ACC112 (cell line): Measurements from ENCODE around the gene DRC3.
A peak's percentile ranks its signal among the peaks of the same experiment; 100 is the strongest.

Experiments
- H2AFZ ChIP-seq: fragments of 200-600 bp; sonication (generic); one replicate; pipeline ENCODE4 v1.6.0; 2017; ENCODE audit warnings: antibody characterized with exemption, low read length; ENCODE audit not compliant: unreplicated experiment
- H3K27ac ChIP-seq: fragments of 200-600 bp; sonication (generic); 2 replicates; pipeline ENCODE4 v1.5.1; 2014; ENCODE audit warnings: low read depth, mild to moderate bottlenecking, antibody characterized with exemption, low read length, moderate library complexity
- H3K27me3 ChIP-seq: fragments of 200-600 bp; sonication (generic); 2 replicates; pipeline ENCODE4 v1.6.1; 2014; ENCODE audit warnings: mild to moderate bottlenecking, antibody characterized with exemption, low read length, moderate library complexity, mixed read lengths; ENCODE audit not compliant: insufficient read depth
- H3K36me3 ChIP-seq: fragments of 200-600 bp; sonication (generic); 2 replicates; pipeline ENCODE4 v1.6.1; 2016; ENCODE audit warnings: mild to moderate bottlenecking, antibody characterized with exemption, low read length, moderate library complexity, mixed read lengths; ENCODE audit not compliant: insufficient read depth
- H3K4me1 ChIP-seq: fragments of 200-600 bp; sonication (generic); one replicate; pipeline ENCODE4 v1.6.1; 2016; ENCODE audit warnings: low read length, mixed read lengths; ENCODE audit not compliant: insufficient read depth, unreplicated experiment, control insufficient read depth
- H3K4me3 ChIP-seq: fragments of 200-600 bp; sonication (generic); 2 replicates; pipeline ENCODE4 v1.5.1; 2014; ENCODE audit warnings: mild to moderate bottlenecking, low read depth, low read length
- H3K79me2 ChIP-seq: fragments of 200-600 bp; sonication (generic); one replicate; pipeline ENCODE4 v1.6.0; 2016; ENCODE audit warnings: low read length; ENCODE audit not compliant: control insufficient read depth, unreplicated experiment, insufficient read depth

DRC3 gene

GRCh38 chr17:17966399-17966798, 6.3 kb upstream of the DRC3 start:
- Histone ChIP-seq H3K79me2 (peaks cover 78% of the 10 kb centered on the region), H3K4me3 (no peak overlapping the region), H2AFZ (no peak overlapping the region), H3K27me3 (no peaks in the 10 kb centered on the region), H3K27ac (no peak overlapping the region), H3K4me1 (peaks cover 16% of the 10 kb centered on the region), H3K36me3 (no peaks in the 10 kb centered on the region)

GRCh38 chr17:17970699-17971430, 1.8 kb upstream of the DRC3 start:
- Histone ChIP-seq H3K4me3 (peak overlapping the region; percentile 81), H3K79me2 (peaks cover 54% of the 10 kb centered on the region), H2AFZ (no peak overlapping the region), H3K27ac (no peak overlapping the region), H3K36me3 (no peaks in the 10 kb centered on the region), H3K27me3 (no peaks in the 10 kb centered on the region), H3K4me1 (peaks cover 16% of the 10 kb centered on the region)

GRCh38 chr17:17971431-17972125, 1.1 kb upstream of the DRC3 start:
- Histone ChIP-seq H3K4me3 (peak overlapping the region; percentile 81), H2AFZ (no peak overlapping the region), H3K36me3 (no peaks in the 10 kb centered on the region), H3K27me3 (no peaks in the 10 kb centered on the region), H3K27ac (peak overlapping the region; percentile 44; the same call in 1 of the 2 replicates), H3K79me2 (peaks cover 47% of the 10 kb centered on the region), H3K4me1 (peaks cover 16% of the 10 kb centered on the region)

GRCh38 chr17:17972952-17973254, 241 bp downstream of the DRC3 start:
- peak overlapping the region; percentile 57 for H3K27ac ChIP-seq
- peak overlapping the region; percentile 79 for H3K4me3 ChIP-seq
- H3K4me1 ChIP-seq = peaks cover 12% of the 10 kb centered on the region
- H2AFZ ChIP-seq = no peak overlapping the region
- H3K27me3 ChIP-seq = no peaks in the 10 kb centered on the region
- H3K79me2 ChIP-seq = peaks cover 38% of the 10 kb centered on the region
- H3K36me3 ChIP-seq = no peaks in the 10 kb centered on the region

GRCh38 chr17:17975436-17975835, 2.8 kb downstream of the DRC3 start:
- peaks cover 10% of the 10 kb centered on the region for H3K4me1 ChIP-seq
- peaks cover 15% of the 10 kb centered on the region for H3K79me2 ChIP-seq
- no peak overlapping the region for H3K27ac ChIP-seq
- H3K36me3 ChIP-seq = no peaks in the 10 kb centered on the region
- no peak overlapping the region for H3K4me3 ChIP-seq
- H2AFZ ChIP-seq = no peak overlapping the region
- H3K27me3 ChIP-seq = no peaks in the 10 kb centered on the region

GRCh38 chr17:17976931-17977570, 4.4 kb downstream of the DRC3 start:
- H3K27me3 ChIP-seq = no peaks in the 10 kb centered on the region
- no peaks in the 10 kb centered on the region for H3K36me3 ChIP-seq
- H3K79me2 ChIP-seq = no peaks in the 10 kb centered on the region
- no peak overlapping the region for H3K27ac ChIP-seq
- H3K4me3 ChIP-seq = no peak overlapping the region
- no peak overlapping the region for H2AFZ ChIP-seq
- no peaks in the 10 kb centered on the region for H3K4me1 ChIP-seq

- Histone ChIP-seq H3K79me2 (no peaks in the 10 kb centered on the region), H3K36me3 (no peaks in the 10 kb centered on the region), H3K27ac (no peak overlapping the region), H3K4me3 (no peak overlapping the region), H3K27me3 (no peaks in the 10 kb centered on the region), H3K4me1 (no peaks in the 10 kb centered on the region), H2AFZ (no peak overlapping the region)
Measured at GRCh38 chr17:17978481-17979424, 6.1 kb downstream of the DRC3 start.

- Histone ChIP-seq H3K36me3 (no peaks in the 10 kb centered on the region), H3K4me3 (no peak overlapping the region), H3K4me1 (no peaks in the 10 kb centered on the region), H3K79me2 (no peaks in the 10 kb centered on the region), H2AFZ (no peak overlapping the region), H3K27me3 (no peaks in the 10 kb centered on the region), H3K27ac (no peak overlapping the region)
Measured at GRCh38 chr17:17979778-17980177, 7.1 kb downstream of the DRC3 start.

- Histone ChIP-seq H3K27me3 (no peaks in the 10 kb centered on the region), H3K4me1 (no peaks in the 10 kb centered on the region), H3K79me2 (no peaks in the 10 kb centered on the region), H3K36me3 (no peaks in the 10 kb centered on the region), H2AFZ (no peak overlapping the region), H3K4me3 (no peak overlapping the region), H3K27ac (no peak overlapping the region)
Measured at GRCh38 chr17:17981330-17981729, 8.7 kb downstream of the DRC3 start.

GRCh38 chr17:17982801-17983200, 10.1 kb downstream of the DRC3 start:
- H3K4me1 ChIP-seq = no peaks in the 10 kb centered on the region
- H3K4me3 ChIP-seq = no peak overlapping the region
- H2AFZ ChIP-seq = no peak overlapping the region
- no peaks in the 10 kb centered on the region for H3K27me3 ChIP-seq
- H3K27ac ChIP-seq = no peak overlapping the region
- no peaks in the 10 kb centered on the region for H3K79me2 ChIP-seq
- no peaks in the 10 kb centered on the region for H3K36me3 ChIP-seq
